Measurements from ENCODE around the gene STRAP. TPM values are rescaled to one million over a fixed set of nuclear protein-coding genes. Genes with fewer than 3 reads are reported as not detected.
A peak's percentile ranks its signal among the peaks of the same experiment; 100 is the strongest.

Gene STRAP, protein sequence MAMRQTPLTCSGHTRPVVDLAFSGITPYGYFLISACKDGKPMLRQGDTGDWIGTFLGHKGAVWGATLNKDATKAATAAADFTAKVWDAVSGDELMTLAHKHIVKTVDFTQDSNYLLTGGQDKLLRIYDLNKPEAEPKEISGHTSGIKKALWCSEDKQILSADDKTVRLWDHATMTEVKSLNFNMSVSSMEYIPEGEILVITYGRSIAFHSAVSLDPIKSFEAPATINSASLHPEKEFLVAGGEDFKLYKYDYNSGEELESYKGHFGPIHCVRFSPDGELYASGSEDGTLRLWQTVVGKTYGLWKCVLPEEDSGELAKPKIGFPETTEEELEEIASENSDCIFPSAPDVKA
- total RNA-seq, result 100 to 1,000 TPM in 3 of 4 donors, 10 to 100 TPM in 1; 77.7 to 106 (median 102) TPM

DNA sequence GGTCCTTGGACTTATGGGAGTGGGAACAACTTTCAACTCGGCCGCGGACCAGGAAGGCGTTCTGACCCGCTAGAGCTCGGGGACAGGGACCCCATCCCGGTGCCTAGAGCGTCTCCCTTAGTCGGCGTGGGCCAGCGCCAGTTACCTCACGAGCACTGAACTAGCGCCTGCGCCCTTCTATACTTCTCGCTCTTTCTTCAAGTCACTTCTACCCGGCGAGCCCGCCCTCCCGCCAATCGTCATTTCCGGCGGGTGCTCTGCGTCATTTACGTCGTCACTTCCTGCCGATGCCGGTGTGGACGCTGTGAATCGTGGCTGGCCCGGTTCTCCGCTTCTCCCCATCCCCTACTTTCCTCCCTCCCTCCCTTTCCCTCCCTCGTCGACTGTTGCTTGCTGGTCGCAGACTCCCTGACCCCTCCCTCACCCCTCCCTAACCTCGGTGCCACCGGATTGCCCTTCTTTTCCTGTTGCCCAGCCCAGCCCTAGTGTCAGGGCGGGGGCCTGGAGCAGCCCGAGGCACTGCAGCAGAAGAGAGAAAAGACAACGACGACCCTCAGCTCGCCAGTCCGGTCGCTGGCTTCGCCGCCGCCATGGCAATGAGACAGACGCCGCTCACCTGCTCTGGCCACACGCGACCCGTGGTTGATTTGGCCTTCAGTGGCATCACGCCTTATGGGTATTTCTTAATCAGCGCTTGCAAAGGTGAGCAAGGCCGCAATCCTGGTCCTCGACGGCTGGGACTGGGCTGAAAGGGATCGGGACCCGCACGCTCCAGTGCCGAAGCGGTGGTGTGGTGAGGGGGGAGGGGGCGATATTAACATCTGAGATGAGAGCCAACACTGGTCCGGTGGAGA, at the start of gene STRAP:
STRAP (plus strand) TSS at position 270 of the 854 bp plus-strand sequence; CDS start at position 591, 321 bp downstream.
- no peaks in the 10 kb centered on the region for H3K9me3 ChIP-seq
- TF ChIP-seq POLR2A (IDR thresholded peaks at IDR 0.05), result peak; percentile 96 to 98
- TF ChIP-seq, protein P1, sequence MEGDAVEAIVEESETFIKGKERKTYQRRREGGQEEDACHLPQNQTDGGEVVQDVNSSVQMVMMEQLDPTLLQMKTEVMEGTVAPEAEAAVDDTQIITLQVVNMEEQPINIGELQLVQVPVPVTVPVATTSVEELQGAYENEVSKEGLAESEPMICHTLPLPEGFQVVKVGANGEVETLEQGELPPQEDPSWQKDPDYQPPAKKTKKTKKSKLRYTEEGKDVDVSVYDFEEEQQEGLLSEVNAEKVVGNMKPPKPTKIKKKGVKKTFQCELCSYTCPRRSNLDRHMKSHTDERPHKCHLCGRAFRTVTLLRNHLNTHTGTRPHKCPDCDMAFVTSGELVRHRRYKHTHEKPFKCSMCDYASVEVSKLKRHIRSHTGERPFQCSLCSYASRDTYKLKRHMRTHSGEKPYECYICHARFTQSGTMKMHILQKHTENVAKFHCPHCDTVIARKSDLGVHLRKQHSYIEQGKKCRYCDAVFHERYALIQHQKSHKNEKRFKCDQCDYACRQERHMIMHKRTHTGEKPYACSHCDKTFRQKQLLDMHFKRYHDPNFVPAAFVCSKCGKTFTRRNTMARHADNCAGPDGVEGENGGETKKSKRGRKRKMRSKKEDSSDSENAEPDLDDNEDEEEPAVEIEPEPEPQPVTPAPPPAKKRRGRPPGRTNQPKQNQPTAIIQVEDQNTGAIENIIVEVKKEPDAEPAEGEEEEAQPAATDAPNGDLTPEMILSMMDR (IDR thresholded peaks at IDR 0.05 in 4 of 5, conservative IDR thresholded peaks at IDR 0.05 in 1 of 5), result peak in 1 of 5 experiments; percentile 18
- no peaks in the 10 kb centered on the region for H3K27me3 ChIP-seq
- in situ Hi-C loops (cut with MboI; ENCODE audit: low sequenced_read_pairs in 4 of 4), result loop anchor here in 2 of 4 donors (25.0 kb wide), 2 partner anchors 620 to 1095 kb away; no protein-coding TSS in a partner anchor
- ATAC-seq (peak; percentile 95 to 96), DNase-seq (peak; percentile 93 to 97)
- peak within 1 kb of the TSS; percentile 91 to 100 (median 99) for H3K27ac ChIP-seq
- peak within 1 kb of the TSS; percentile 92 to 99 (median 97) for H3K4me3 ChIP-seq
- H3K4me1 ChIP-seq, result peaks cover 33 to 34% of the 10 kb centered on the region in 2 donors
- intact Hi-C loops (cut with DNase I; ENCODE audit: low total_unique reads), result loop anchor here (1.0 kb wide), 2 partner anchors 93 to 1108 kb away; partner anchors contain the start of gene EPS8
- H3K36me3 ChIP-seq, result no peaks in the 10 kb centered on the region

DNA sequence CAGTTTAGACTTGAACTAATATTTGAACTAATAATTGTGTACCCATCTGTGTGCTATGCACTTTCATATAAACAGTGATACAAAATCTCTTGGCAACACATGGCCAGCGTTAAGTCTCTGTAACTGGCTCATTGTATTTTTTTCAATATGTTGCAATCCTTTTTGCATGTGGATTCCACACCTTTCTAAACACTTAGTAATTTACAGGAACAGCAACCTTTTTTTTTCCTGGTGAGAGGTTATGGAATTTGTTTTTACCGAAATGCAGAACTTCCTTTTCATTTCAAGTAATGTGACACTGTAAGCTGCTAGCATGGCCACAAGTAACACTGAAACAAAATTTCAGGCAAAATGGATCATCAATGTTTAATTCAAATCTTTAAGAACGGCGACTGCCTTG, 47.6 kb upstream of the STRAP start:
- Histone ChIP-seq H3K36me3 (no peaks in the 10 kb centered on the region), H3K4me1 (peaks cover 0 to 4% of the 10 kb centered on the region in 2 donors), H3K9me3 (no peaks in the 10 kb centered on the region), H3K27ac (no peak overlapping the region), H3K4me3 (no peak overlapping the region), H3K27me3 (no peaks in the 10 kb centered on the region)
- ATAC-seq (no peak), DNase-seq (no peak)
- in situ Hi-C loops (cut with MboI; ENCODE audit: low sequenced_read_pairs in 4 of 4) (no loop called here), intact Hi-C loops (cut with DNase I; ENCODE audit: low total_unique reads) (no loop called here)
- TF ChIP-seq, protein P1 (IDR thresholded peaks at IDR 0.05 in 4 of 5, conservative IDR thresholded peaks at IDR 0.05 in 1 of 5), result no peak
- TF ChIP-seq POLR2A (IDR thresholded peaks at IDR 0.05), result no peak

DNA sequence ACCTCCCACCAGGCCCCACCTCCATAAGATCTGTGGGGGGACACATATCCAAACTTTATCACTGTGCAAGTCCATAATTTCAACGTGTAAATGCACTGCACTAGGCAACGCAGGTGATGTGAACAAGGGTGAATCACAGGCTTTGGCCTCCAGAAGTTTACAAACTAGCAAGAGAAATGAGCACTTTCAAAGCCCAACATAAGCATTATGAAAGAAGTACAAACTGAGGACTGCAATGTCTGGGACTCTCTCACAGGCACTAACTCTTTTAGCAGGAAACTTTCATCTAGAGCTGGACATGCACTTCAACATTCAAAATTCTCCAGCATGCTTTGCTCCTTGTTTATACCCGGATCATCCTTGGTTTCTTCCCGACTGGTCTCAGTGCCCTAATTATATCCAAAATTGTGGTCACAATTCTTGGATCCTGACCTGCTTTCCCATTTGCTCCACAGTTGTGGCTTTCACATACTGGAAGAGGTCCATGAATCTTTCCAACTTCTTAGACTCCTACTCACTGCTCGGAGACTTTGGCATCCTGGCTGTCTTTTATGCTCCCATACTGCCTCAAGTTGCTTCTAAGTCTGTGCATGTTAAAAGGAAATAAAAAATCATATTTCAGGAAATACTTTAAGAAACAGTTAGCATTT, 44.9 kb upstream of the STRAP start:
- Histone ChIP-seq H3K27me3 (no peaks in the 10 kb centered on the region), H3K4me1 (no peaks in the 10 kb centered on the region), H3K36me3 (no peaks in the 10 kb centered on the region), H3K4me3 (no peak overlapping the region), H3K27ac (no peak overlapping the region), H3K9me3 (no peaks in the 10 kb centered on the region)
- intact Hi-C loops (cut with DNase I; ENCODE audit: low total_unique reads) (no loop called here), in situ Hi-C loops (cut with MboI; ENCODE audit: low sequenced_read_pairs in 4 of 4) (no loop called here)
- TF ChIP-seq, protein P1 (IDR thresholded peaks at IDR 0.05 in 4 of 5, conservative IDR thresholded peaks at IDR 0.05 in 1 of 5), result no peak
- TF ChIP-seq POLR2A (IDR thresholded peaks at IDR 0.05), result no peak
- ATAC-seq, result peak in 1 of 2 donors; percentile 41
- DNase-seq, result no peak

DNA sequence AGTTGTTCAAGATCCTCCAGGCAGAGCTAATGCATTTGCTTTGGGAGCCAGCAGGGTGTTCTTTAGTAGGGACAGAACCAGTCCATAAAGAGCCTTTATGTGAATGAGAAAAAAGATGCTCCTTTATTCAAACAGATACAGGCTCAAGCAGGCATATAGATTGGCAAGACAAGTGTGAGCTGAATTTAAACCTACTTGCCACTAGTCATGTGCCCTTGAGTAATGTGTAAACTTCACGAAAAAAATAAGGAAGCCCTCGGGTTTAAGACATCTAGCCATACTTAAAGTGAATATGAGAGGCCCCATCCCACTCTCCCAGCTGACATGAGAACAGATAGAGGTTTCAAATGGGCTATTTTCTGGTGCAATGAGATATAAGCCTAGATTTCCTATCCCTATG, 43.1 kb upstream of the STRAP start:
- DNase-seq (no peak), ATAC-seq (no peak)
- Histone ChIP-seq H3K27me3 (no peaks in the 10 kb centered on the region), H3K36me3 (no peaks in the 10 kb centered on the region), H3K4me3 (no peak overlapping the region), H3K27ac (no peak overlapping the region), H3K4me1 (no peaks in the 10 kb centered on the region), H3K9me3 (no peaks in the 10 kb centered on the region)
- no peak for TF ChIP-seq POLR2A (IDR thresholded peaks at IDR 0.05)
- TF ChIP-seq, protein P1 (IDR thresholded peaks at IDR 0.05 in 4 of 5, conservative IDR thresholded peaks at IDR 0.05 in 1 of 5), result no peak
- in situ Hi-C loops (cut with MboI; ENCODE audit: low sequenced_read_pairs in 4 of 4) (no loop called here), intact Hi-C loops (cut with DNase I; ENCODE audit: low total_unique reads) (no loop called here)
